Brain microvascular endothelial cell (primary cell): ENCODE data around the gene PARM1.

Source experiments
- DNase-seq: peaks from one replicate; pipeline ENCODE4 v3.0.0-alpha.2; 2020
- H3K27ac ChIP-seq: fragments of 250-450 bp; sonication (Bioruptor Pico); 2 replicates; pipeline ENCODE4 v1.5.1; 2020; ENCODE audit warnings: mild to moderate bottlenecking, moderate library complexity
- H3K27me3 ChIP-seq: fragments of 250-450 bp; sonication (Bioruptor Pico); replicated peaks from 2 replicates; pipeline ENCODE4 v1.5.1; 2020; ENCODE audit warnings: mild to moderate bottlenecking
- H3K36me3 ChIP-seq: fragments of 250-450 bp; sonication (Bioruptor Pico); replicated peaks from 2 replicates; pipeline ENCODE4 v1.5.1; 2020; ENCODE audit warnings: mild to moderate bottlenecking
- H3K4me3 ChIP-seq: 2 replicates; pipeline ENCODE4 v1.5.1; 2011; ENCODE audit warnings: low read depth, mild to moderate bottlenecking, control low read depth, low read length, moderate library complexity
- CTCF ChIP-seq: IDR thresholded peaks from 2 replicates; pipeline ENCODE4 v1.5.1; 2011; ENCODE audit warnings: low read depth, mild to moderate bottlenecking, moderate library complexity, low read length, control low read depth, inconsistent platforms; ENCODE audit errors: missing control alignments
- in situ Hi-C: cut with HindIII; loops from 2 replicates; pipeline ENCODE4 v1.10.0; 2017; ENCODE audit warnings: low sequenced_read_pairs, low pct_ligation_motif_present

Gene PARM1

DNA sequence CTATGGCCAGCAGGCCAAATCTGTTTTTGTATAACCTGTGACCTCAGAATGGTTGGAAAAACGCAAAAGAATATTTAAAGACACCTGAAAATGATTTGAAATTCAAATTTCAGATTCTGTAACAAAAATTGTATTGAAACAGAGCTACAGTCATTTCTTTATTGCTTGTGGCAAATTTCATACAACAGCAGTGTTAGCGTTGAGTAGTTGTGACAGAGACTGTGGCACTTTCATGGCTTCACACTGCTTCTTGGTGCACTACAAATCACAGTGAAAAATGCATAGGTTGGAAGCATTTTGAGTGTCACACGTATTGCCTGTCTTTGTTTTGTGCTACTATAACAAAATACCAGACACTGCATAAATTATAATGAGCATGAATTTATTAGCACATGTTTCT, 12.2 kb upstream of the PARM1 start:
- TF ChIP-seq CTCF: no peak
- no peak for DNase-seq
- no peaks in the 10 kb centered on the region for H3K36me3 ChIP-seq
- no peaks in the 10 kb centered on the region for H3K27me3 ChIP-seq
- no peak overlapping the region for H3K4me3 ChIP-seq
- no peak overlapping the region for H3K27ac ChIP-seq
- in situ Hi-C loops: no loop called here

GRCh38 chr4:74921490-74921889, 11.4 kb upstream of the PARM1 start:
- in situ Hi-C loops: no loop called here
- DNase-seq: no peak
- H3K36me3 ChIP-seq: no peaks in the 10 kb centered on the region
- no peak overlapping the region for H3K4me3 ChIP-seq
- no peak for TF ChIP-seq CTCF
- no peak overlapping the region for H3K27ac ChIP-seq
- H3K27me3 ChIP-seq: no peaks in the 10 kb centered on the region

DNA sequence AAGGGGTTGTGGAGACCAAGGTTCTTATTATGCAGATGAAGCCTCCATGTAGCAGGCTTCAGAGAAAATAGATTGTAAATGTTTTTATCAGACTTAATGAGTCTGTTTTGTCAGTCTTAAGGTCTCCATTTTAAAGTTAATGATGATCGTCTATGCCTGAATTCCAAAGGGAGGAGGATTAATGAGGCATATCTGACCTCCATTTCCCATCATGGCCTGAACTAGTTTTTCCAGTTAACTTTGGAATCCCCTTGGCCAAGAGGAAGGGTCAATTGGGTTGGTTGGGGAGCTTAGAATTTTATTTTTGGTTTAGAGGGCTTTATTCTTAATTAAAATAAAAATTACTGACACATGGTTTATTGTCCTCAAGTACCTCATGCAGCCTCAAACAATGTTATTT, 6.9 kb upstream of the PARM1 start:
- Histone ChIP-seq H3K4me3 (no peak overlapping the region), H3K36me3 (no peaks in the 10 kb centered on the region), H3K27me3 (no peaks in the 10 kb centered on the region), H3K27ac (no peak overlapping the region)
- DNase-seq: no peak
- in situ Hi-C loops: no loop called here
- TF ChIP-seq CTCF: no peak

DNA sequence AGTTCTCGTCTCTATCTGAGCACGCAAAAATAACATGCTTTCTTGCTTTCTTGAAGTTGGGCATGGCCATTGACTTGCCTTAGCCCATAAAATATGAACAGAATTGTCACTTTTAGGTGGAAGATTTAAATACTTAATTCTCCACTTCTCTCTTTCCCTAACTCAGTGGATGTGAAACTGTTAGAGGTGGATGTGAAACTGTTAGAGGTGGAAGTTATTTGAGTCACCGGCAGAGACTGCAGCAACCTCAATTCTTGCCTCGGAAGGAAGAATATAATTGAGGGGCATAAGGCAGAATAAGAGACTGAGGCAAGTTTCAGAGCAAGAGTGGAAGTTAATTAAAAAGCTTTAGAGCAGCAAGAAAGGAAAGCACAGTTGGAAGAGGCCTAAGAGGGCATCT, 2.8 kb upstream of the PARM1 start:
- in situ Hi-C loops: no loop called here
- H3K36me3 ChIP-seq: no peaks in the 10 kb centered on the region
- no peak overlapping the region for H3K4me3 ChIP-seq
- TF ChIP-seq CTCF: no peak
- H3K27ac ChIP-seq: no peak overlapping the region
- DNase-seq: no peak
- peaks cover 24% of the 10 kb centered on the region for H3K27me3 ChIP-seq

DNA sequence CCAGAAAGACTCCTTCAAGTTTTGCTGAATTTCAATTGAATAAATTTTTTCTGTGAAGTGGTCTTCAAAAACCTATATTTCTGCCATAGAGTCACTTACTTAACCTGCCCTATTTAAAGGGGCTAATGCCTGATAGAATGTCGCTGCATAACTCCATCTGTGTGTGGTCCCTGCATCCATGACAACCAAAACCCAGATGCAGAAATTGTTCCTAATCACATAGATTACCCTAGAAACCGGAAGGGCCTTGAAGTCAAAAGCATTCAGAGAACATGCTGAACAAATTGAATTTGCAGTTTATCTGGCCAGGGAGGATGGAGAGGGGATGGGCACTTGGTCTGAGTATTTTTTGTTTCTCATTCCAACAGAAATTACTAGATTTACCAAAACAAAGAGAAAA, 1.5 kb upstream of the PARM1 start:
- Histone ChIP-seq H3K27me3 (peaks cover 28% of the 10 kb centered on the region), H3K36me3 (no peaks in the 10 kb centered on the region), H3K27ac (no peak overlapping the region), H3K4me3 (no peak overlapping the region)
- DNase-seq: no peak
- TF ChIP-seq CTCF: no peak
- in situ Hi-C loops: no loop called here

DNA sequence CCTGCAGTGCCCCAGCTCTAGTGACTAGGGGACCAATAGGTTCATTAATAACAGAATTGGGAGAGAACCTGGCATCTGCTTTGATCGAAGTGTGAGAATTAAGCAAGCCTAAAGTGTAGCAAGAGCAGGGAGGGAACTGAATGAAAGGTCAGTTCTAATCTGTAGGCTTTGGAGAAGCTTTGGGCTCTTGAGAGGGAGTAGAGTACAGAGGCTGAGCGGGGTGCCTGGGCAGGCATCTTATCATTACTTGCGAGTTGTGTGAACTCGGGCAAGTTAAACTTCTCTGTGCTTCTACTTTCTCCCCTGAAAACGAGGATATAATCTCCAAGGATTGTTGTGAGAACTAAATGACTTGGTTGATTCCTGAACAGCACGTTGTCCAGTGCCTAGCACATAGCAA, 906 bp upstream of the PARM1 start:
- TF ChIP-seq CTCF: no peak
- in situ Hi-C loops: no loop called here

More for the DNA sequence above, 906 bp upstream of the PARM1 start:
- Histone ChIP-seq H3K27ac (no peak overlapping the region), H3K36me3 (no peaks in the 10 kb centered on the region), H3K27me3 (peaks cover 28% of the 10 kb centered on the region), H3K4me3 (no peak overlapping the region)
- DNase-seq: no peak
